B cell (primary cell): Measurements from ENCODE around the gene POLR2A. TPM values are rescaled to one million over a fixed set of nuclear protein-coding genes. Genes with fewer than 3 reads are reported as not detected.

Experiments
- ATAC-seq: fragments of 200-7000 bp; cut with Tn5 transposase; one replicate; pipeline ENCODE4 v1.10.0; 2021; ENCODE audit warnings: low read depth, mild to moderate bottlenecking, moderate number of reproducible peaks, moderate library complexity
- CTCF ChIA-PET: fragments of 350-600 bp; sonication (Branson Sonifier 250); formaldehyde crosslinking; loops from one replicate; lab custom pipeline; 2021; ENCODE audit warnings: antibody characterized with exemption, inconsistent platforms; lab: Charles Lee
- POLR2A ChIA-PET: fragments of 350-600 bp; sonication (Branson Sonifier 250); formaldehyde crosslinking; loops from one replicate; lab custom pipeline; 2021; ENCODE audit warnings: antibody characterized with exemption; lab: Charles Lee
- DNase-seq: peaks from one replicate; pipeline ENCODE4 v3.0.0; 2013
- H2AFZ ChIP-seq: 2 replicates; pipeline ENCODE4 v1.6.1; 2012; ENCODE audit warnings: mild to moderate bottlenecking, low read depth, low read length; ENCODE audit not compliant: insufficient read depth, poor library complexity, severe bottlenecking
- H3K27ac ChIP-seq, 2 donors: 1 replicate in 1 of 2; 2 replicates in 1 of 2; pipeline ENCODE4 v1.5.1; 2012 to 2013; ENCODE audit warnings: low read length in 2 of 2, mild to moderate bottlenecking in 2 of 2, moderate library complexity in 1 of 2
- H3K27me3 ChIP-seq, 4 experiments: fragments of 200-600 bp in 1 of 4; sonication (generic) in 1 of 4; replicated peaks in 1 of 4; 1 replicate in 2 of 4; 2 replicates in 2 of 4; pipeline versions ENCODE4 v1.6.1 to v1.7.0; 2013 to 2016; ENCODE audit warnings: low read length in 3 of 4, mild to moderate bottlenecking in 2 of 4, mixed read lengths in 1 of 4, moderate library complexity in 1 of 4; ENCODE audit not compliant: insufficient read depth in 4 of 4, control insufficient read depth in 3 of 4; ENCODE audit errors: control extremely low read depth in 1 of 4
- H3K36me3 ChIP-seq, 2 experiments: replicated peaks in 1 of 2; 1 replicate in 1 of 2; 2 replicates in 1 of 2; pipeline versions ENCODE4 v1.6.1 to v1.7.1; 2013; ENCODE audit warnings: low read length in 1 of 2; ENCODE audit not compliant: insufficient read depth in 2 of 2, control insufficient read depth in 1 of 2; ENCODE audit errors: control extremely low read depth in 1 of 2, extremely low read depth in 1 of 2
- H3K4me1 ChIP-seq, 2 donors: fragments of 200-600 bp in 1 of 2; sonication (generic) in 1 of 2; 1 replicate in 1 of 2; 2 replicates in 1 of 2; pipeline versions ENCODE4 v1.5.1 to v1.6.1; 2013 to 2017; ENCODE audit warnings: low read length in 2 of 2; ENCODE audit not compliant: control insufficient read depth in 2 of 2, insufficient read depth in 2 of 2
- H3K4me2 ChIP-seq: replicated peaks from 2 replicates; pipeline ENCODE3; 2012; ENCODE audit warnings: mild to moderate bottlenecking, low read depth, low read length; ENCODE audit not compliant: poor library complexity, severe bottlenecking
- H3K4me3 ChIP-seq, 5 experiments: fragments of 200-600 bp in 1 of 5; sonication (generic) in 1 of 5; 1 replicate in 3 of 5; 2 replicates in 2 of 5; pipeline versions ENCODE4 v1.5.1 to v1.7.0; 2011 to 2016; ENCODE audit warnings: low read length in 4 of 5, mild to moderate bottlenecking in 4 of 5, low read depth in 2 of 5, control low read depth in 1 of 5, moderate library complexity in 1 of 5; ENCODE audit not compliant: insufficient read depth in 1 of 5; ENCODE audit errors: control extremely low read depth in 1 of 5, extremely low read depth in 1 of 5
- H3K79me2 ChIP-seq: fragments of 200-600 bp; sonication (generic); one replicate; pipeline ENCODE4 v1.6.0; 2016; ENCODE audit warnings: low read length; ENCODE audit not compliant: control insufficient read depth, insufficient read depth
- H3K9ac ChIP-seq: fragments of 200-600 bp; sonication (generic); 2 replicates; pipeline ENCODE4 v1.6.1; 2017; ENCODE audit warnings: mild to moderate bottlenecking, low read length, moderate library complexity
- H3K9me3 ChIP-seq, 3 donors: one replicate each; pipeline versions ENCODE4 v1.6.1 to v1.7.1; 2013; ENCODE audit warnings: low read length in 2 of 3; ENCODE audit not compliant: control insufficient read depth in 2 of 3, insufficient read depth in 1 of 3; ENCODE audit errors: control extremely low read depth in 1 of 3
- H4K20me1 ChIP-seq: 2 replicates; pipeline ENCODE4 v1.6.0; 2012; ENCODE audit warnings: mild to moderate bottlenecking, low read length; ENCODE audit not compliant: insufficient read depth, control insufficient read depth, poor library complexity, severe bottlenecking
- H3K27ac Mint-ChIP-seq: one replicate; pipeline ENCODE4 v1.8.0; 2021; ENCODE audit warnings: mixed read lengths
- H3K27me3 Mint-ChIP-seq: one replicate; pipeline ENCODE4 v1.8.0; 2021; ENCODE audit warnings: mixed read lengths
- H3K4me1 Mint-ChIP-seq: one replicate; pipeline ENCODE4 v1.8.0; 2021; ENCODE audit warnings: mixed read lengths
- H3K4me3 Mint-ChIP-seq: one replicate; pipeline ENCODE4 v1.8.0; 2021; ENCODE audit warnings: mixed read lengths
- H3K9me3 Mint-ChIP-seq: one replicate; pipeline ENCODE4 v1.8.0; 2022; ENCODE audit warnings: mixed read lengths; ENCODE audit not compliant: insufficient read depth
- EZH2 ChIP-seq: IDR thresholded peaks from 2 replicates; pipeline ENCODE4 v1.6.1; 2012; ENCODE audit warnings: borderline replicate concordance, low read depth, mild to moderate bottlenecking, moderate library complexity, low read length; ENCODE audit not compliant: insufficient read depth, poor library complexity, severe bottlenecking
- WGBS: methylation state at CpG from one replicate; pipeline ENCODE4 v1.1.5; 2013; ENCODE audit warnings: missing lambda C conversion rate; ENCODE audit not compliant: insufficient coverage; 5-methylcytosine and 5-hydroxymethylcytosine counted together
- intact Hi-C: fragments of 100-400 bp; cut with micrococcal nuclease; formaldehyde crosslinking; loops from one replicate; pipeline ENCODE4 v1.10.0; 2022
- polyA plus RNA-seq: library from polyadenylated mRNA; depleted of rRNA; stranded (reverse); fragments of >200 nt; gene quantifications from 2 replicates; pipeline ENCODE4 v1.2.3, GENCODE V29; 2012
- total RNA-seq, 2 donors: library from RNA; stranded (reverse); fragments of 120-200 nt in 1 of 2; gene quantifications; 1 replicate in 1 of 2; 2 replicates in 1 of 2; pipeline versions ENCODE4 v1.2.3 to v1.2.4, GENCODE V29; 2013 to 2022
- TF ChIP-seq, protein P1 (sequence below): fragments of 200-600 bp; IDR thresholded peaks from one replicate; pipeline ENCODE4 v1.8.0; 2022; ENCODE audit warnings: antibody characterized with exemption, mild to moderate bottlenecking

The POLR2A gene
- total and polyA plus RNA-seq, 2 donors (not counting 1 experiment from before 2014, with no cell fraction given) = 56.5 to 225 TPM

DNA sequence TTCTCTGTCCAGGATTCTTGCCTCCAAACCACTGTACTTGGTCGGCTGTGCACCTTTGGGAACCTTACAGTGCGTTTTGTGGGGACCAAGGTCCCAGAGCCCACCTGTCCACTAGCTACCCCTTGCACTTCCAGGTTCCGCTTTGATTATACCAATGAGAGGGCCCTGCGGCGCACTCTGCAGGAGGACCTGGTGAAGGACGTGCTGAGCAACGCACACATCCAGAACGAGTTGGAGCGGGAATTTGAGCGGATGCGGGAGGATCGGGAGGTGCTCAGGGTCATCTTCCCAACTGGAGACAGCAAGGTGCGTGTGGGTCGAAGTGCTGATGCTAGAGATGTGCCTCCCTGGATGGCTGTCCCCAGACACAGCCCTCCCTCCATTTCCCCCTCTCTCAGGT, 18.8 kb downstream of the POLR2A start:
- POLR2A ChIA-PET = interaction anchor here (0.5 kb wide), 1 partner anchor 15 kb away, joined by 5 read pairs; no protein-coding TSS in a partner anchor
- peaks cover 17% of the 10 kb centered on the region for H4K20me1 ChIP-seq
- TF ChIP-seq, protein P1, sequence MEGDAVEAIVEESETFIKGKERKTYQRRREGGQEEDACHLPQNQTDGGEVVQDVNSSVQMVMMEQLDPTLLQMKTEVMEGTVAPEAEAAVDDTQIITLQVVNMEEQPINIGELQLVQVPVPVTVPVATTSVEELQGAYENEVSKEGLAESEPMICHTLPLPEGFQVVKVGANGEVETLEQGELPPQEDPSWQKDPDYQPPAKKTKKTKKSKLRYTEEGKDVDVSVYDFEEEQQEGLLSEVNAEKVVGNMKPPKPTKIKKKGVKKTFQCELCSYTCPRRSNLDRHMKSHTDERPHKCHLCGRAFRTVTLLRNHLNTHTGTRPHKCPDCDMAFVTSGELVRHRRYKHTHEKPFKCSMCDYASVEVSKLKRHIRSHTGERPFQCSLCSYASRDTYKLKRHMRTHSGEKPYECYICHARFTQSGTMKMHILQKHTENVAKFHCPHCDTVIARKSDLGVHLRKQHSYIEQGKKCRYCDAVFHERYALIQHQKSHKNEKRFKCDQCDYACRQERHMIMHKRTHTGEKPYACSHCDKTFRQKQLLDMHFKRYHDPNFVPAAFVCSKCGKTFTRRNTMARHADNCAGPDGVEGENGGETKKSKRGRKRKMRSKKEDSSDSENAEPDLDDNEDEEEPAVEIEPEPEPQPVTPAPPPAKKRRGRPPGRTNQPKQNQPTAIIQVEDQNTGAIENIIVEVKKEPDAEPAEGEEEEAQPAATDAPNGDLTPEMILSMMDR = peak; percentile 3
- TF ChIP-seq EZH2 = no peak
- H3K79me2 ChIP-seq = peaks cover 8% of the 10 kb centered on the region
- no peaks in the 10 kb centered on the region for H3K4me1 ChIP-seq
- H3K4me3 ChIP-seq = no peak overlapping the region
- no peaks in the 10 kb centered on the region for H3K4me1 Mint-ChIP-seq
- H3K27ac ChIP-seq = no peak overlapping the region
- DNase-seq (peak; percentile 34), ATAC-seq (no peak)
- no peak overlapping the region for H3K27ac Mint-ChIP-seq
- intact Hi-C loops = no loop called here
- no peak overlapping the region for H2AFZ ChIP-seq
- H3K36me3 ChIP-seq = peaks cover 10 to 82% of the 10 kb centered on the region in 2 experiments
- no peak overlapping the region for H3K9ac ChIP-seq
- no peaks in the 10 kb centered on the region for H3K27me3 ChIP-seq
- H3K9me3 Mint-ChIP-seq = no peaks in the 10 kb centered on the region
- CTCF ChIA-PET = interaction anchor here (1.1 to 1.5 kb wide), 3 partner anchors 12 to 149 kb away, joined by 3 to 6 read pairs (median 4); no protein-coding TSS in a partner anchor
- H3K27me3 Mint-ChIP-seq = no peaks in the 10 kb centered on the region
- no peak overlapping the region for H3K4me3 Mint-ChIP-seq
- 93% methylated on average over 14 of the region's 14 CpGs for WGBS
- H3K4me2 ChIP-seq = no peak overlapping the region
- H3K9me3 ChIP-seq = no peaks in the 10 kb centered on the region

DNA sequence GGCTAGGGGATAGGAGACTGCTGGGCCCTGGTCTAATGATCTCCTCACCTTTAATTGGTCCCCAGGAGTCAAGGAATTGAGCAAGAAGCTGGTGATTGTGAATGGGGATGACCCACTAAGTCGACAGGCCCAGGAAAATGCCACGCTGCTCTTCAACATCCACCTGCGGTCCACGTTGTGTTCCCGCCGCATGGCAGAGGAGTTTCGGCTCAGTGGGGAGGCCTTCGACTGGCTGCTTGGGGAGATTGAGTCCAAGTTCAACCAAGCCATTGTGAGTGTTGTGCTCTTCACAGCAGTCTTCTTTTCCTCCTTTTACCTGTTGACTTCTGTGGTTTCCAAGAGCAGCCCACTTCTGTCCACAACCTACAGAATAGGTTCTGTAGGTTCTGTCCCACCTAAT, 19.4 kb downstream of the POLR2A start:
- Histone ChIP-seq H3K4me3 (no peak overlapping the region), H3K27ac (no peak overlapping the region), H2AFZ (no peak overlapping the region), H3K36me3 (peaks cover 10 to 81% of the 10 kb centered on the region in 2 experiments), H3K27me3 (no peaks in the 10 kb centered on the region), H4K20me1 (peaks cover 12% of the 10 kb centered on the region), H3K4me1 (no peaks in the 10 kb centered on the region), H3K9me3 (no peaks in the 10 kb centered on the region), H3K79me2 (peaks cover 8% of the 10 kb centered on the region), H3K4me2 (no peak overlapping the region), H3K9ac (no peak overlapping the region)
- ChIA-PET CTCF (interaction anchor here (1.2 kb wide), 1 partner anchor 67 kb away, joined by 4 read pairs; no protein-coding TSS in a partner anchor), POLR2A (interaction anchor here (0.6 kb wide), 1 partner anchor 63 kb away, joined by 3 read pairs; no protein-coding TSS in a partner anchor)
- Mint-ChIP-seq H3K4me1 (no peaks in the 10 kb centered on the region), H3K27me3 (no peaks in the 10 kb centered on the region), H3K4me3 (no peak overlapping the region), H3K27ac (peak overlapping the region; percentile 20), H3K9me3 (no peaks in the 10 kb centered on the region)
- TF ChIP-seq, protein P1 = no peak
- no peak for TF ChIP-seq EZH2
- 98% methylated on average over 8 of the region's 8 CpGs for WGBS
- DNase-seq (no peak), ATAC-seq (no peak)
- intact Hi-C loops = no loop called here
